ENCODE results near the gene UNC5CL.

GRCh38 chr6:41002168-41002567 is 36.9 kb downstream of the UNC5CL start:
- TF ChIP-seq RBM22 (IDR thresholded peaks at IDR 0.05; ENCODE audit: low read depth, low read length, poor library complexity, severe bottlenecking) (no peak), MEIS2 (IDR thresholded peaks at IDR 0.05; ENCODE audit: partially characterized antibody) (no peak), MAX (CRISPR knock-in tag; IDR thresholded peaks at IDR 0.05) (no peak), NFE2L1 (tag; IDR thresholded peaks at IDR 0.05; ENCODE audit: borderline replicate concordance, low read depth) (no peak), FOXJ2 (tag; IDR thresholded peaks at IDR 0.05) (no peak), CTCF (IDR thresholded peaks at IDR 0.05 in 2 of 3, conservative IDR thresholded peaks at IDR 0.05 in 1 of 3; ENCODE audit: insufficient read depth in 2 of 3, low read depth in 1 of 3, low read length in 3 of 3) (no peak), NR2F6 (CRISPR knock-in tag; IDR thresholded peaks at IDR 0.05) (no peak)

Data from K562 (cell line).